ENCODE results near the gene GRWD1. TPM values are rescaled to one million over a fixed set of nuclear protein-coding genes. Genes with fewer than 3 reads are reported as not detected.

The GRWD1 gene
- total RNA-seq, 1 experiment from 2014 or later = 77.4 TPM

- Mint-ChIP-seq H3K27me3 (ENCODE audit: insufficient read depth, unreplicated experiment) (no peaks in the 10 kb centered on the region), H3K4me1 (ENCODE audit: low read depth, unreplicated experiment) (peaks cover 7% of the 10 kb centered on the region), H3K27ac (ENCODE audit: unreplicated experiment) (peak overlapping the region; percentile 29), H3K9me3 (ENCODE audit: unreplicated experiment) (no peaks in the 10 kb centered on the region), H3K36me3 (ENCODE audit: insufficient read depth, unreplicated experiment) (peaks cover 85% of the 10 kb centered on the region), H3K4me3 (ENCODE audit: unreplicated experiment) (no peak overlapping the region)
- TF ChIP-seq CTCF (IDR thresholded peaks at IDR 0.05; ENCODE audit: insufficient read depth in 1 of 2, low read depth in 1 of 2, low read length in 1 of 2, severe bottlenecking in 1 of 2, unreplicated experiment in 1 of 2) = no peak
- H3K4me1 ChIP-seq = no peaks in the 10 kb centered on the region
- ChIA-PET CTCF (no interaction called here), POLR2A (no interaction called here)
- BruUV-seq (replicated peaks) = no TSS peak
- no peaks in the 10 kb centered on the region for H3K9me3 ChIP-seq
- no peaks in the 10 kb centered on the region for H3K36me3 ChIP-seq (ENCODE audit: control insufficient read depth, insufficient read depth, low read length)
- H3K4me3 ChIP-seq (ENCODE audit: low read depth, low read length) = no peak overlapping the region
- intact Hi-C loops (cut with micrococcal nuclease; ENCODE audit: unreplicated experiment) = no loop called here
- H3K27me3 ChIP-seq (replicated peaks; ENCODE audit: control insufficient read depth, insufficient read depth, low read length) = no peaks in the 10 kb centered on the region
- DNase-seq = no peak
Measured at GRCh38 chr19:48479686-48480085, 33.9 kb downstream of the GRWD1 start.

GRCh38 chr19:48480183-48480557 is 34.4 kb downstream of the GRWD1 start:
- no peak for DNase-seq
- no peak overlapping the region for H3K4me3 ChIP-seq (ENCODE audit: low read depth, low read length)
- ChIA-PET CTCF (no interaction called here), POLR2A (no interaction called here)
- Mint-ChIP-seq H3K36me3 (ENCODE audit: insufficient read depth, unreplicated experiment) (peaks cover 80% of the 10 kb centered on the region), H3K27ac (ENCODE audit: unreplicated experiment) (peak overlapping the region; percentile 38), H3K4me3 (ENCODE audit: unreplicated experiment) (peak overlapping the region; percentile 64), H3K9me3 (ENCODE audit: unreplicated experiment) (no peaks in the 10 kb centered on the region), H3K27me3 (ENCODE audit: insufficient read depth, unreplicated experiment) (no peaks in the 10 kb centered on the region), H3K4me1 (ENCODE audit: low read depth, unreplicated experiment) (peaks cover 6% of the 10 kb centered on the region)
- no peak for TF ChIP-seq CTCF (IDR thresholded peaks at IDR 0.05; ENCODE audit: insufficient read depth in 1 of 2, low read depth in 1 of 2, low read length in 1 of 2, severe bottlenecking in 1 of 2, unreplicated experiment in 1 of 2)
- H3K4me1 ChIP-seq = no peaks in the 10 kb centered on the region
- H3K27me3 ChIP-seq (replicated peaks; ENCODE audit: control insufficient read depth, insufficient read depth, low read length) = no peaks in the 10 kb centered on the region
- no peaks in the 10 kb centered on the region for H3K9me3 ChIP-seq
- no TSS peak for BruUV-seq (replicated peaks)
- intact Hi-C loops (cut with micrococcal nuclease; ENCODE audit: unreplicated experiment) = no loop called here
- H3K36me3 ChIP-seq (ENCODE audit: control insufficient read depth, insufficient read depth, low read length) = no peaks in the 10 kb centered on the region

GRCh38 chr19:48480558-48481500 is 35.0 kb downstream of the GRWD1 start:
- intact Hi-C loops (cut with micrococcal nuclease; ENCODE audit: unreplicated experiment) = no loop called here
- no peak overlapping the region for H3K4me3 ChIP-seq (ENCODE audit: low read depth, low read length)
- POLR2A ChIA-PET = no interaction called here

More at GRCh38 chr19:48480558-48481500, 35.0 kb downstream of the GRWD1 start:
- peak overlapping the region; percentile 38 for H3K27ac Mint-ChIP-seq (ENCODE audit: unreplicated experiment)
- H3K4me1 Mint-ChIP-seq (ENCODE audit: low read depth, unreplicated experiment) = peaks cover 6% of the 10 kb centered on the region
- no peaks in the 10 kb centered on the region for H3K4me1 ChIP-seq
- H3K36me3 ChIP-seq (ENCODE audit: control insufficient read depth, insufficient read depth, low read length) = no peaks in the 10 kb centered on the region
- no peak for TF ChIP-seq CTCF (IDR thresholded peaks at IDR 0.05; ENCODE audit: insufficient read depth in 1 of 2, low read depth in 1 of 2, low read length in 1 of 2, severe bottlenecking in 1 of 2, unreplicated experiment in 1 of 2)
- DNase-seq = no peak
- H3K4me3 Mint-ChIP-seq (ENCODE audit: unreplicated experiment) = peak overlapping the region; percentile 64
- H3K9me3 Mint-ChIP-seq (ENCODE audit: unreplicated experiment) = no peaks in the 10 kb centered on the region
- no TSS peak for BruUV-seq (replicated peaks)
- no peaks in the 10 kb centered on the region for H3K27me3 Mint-ChIP-seq (ENCODE audit: insufficient read depth, unreplicated experiment)
- CTCF ChIA-PET = interaction anchor here (0.6 to 0.7 kb wide), 2 partner anchors 10 to 95 kb away, joined by 3 read pairs; no protein-coding TSS in a partner anchor
- H3K27me3 ChIP-seq (replicated peaks; ENCODE audit: control insufficient read depth, insufficient read depth, low read length) = no peaks in the 10 kb centered on the region
- peaks cover 77% of the 10 kb centered on the region for H3K36me3 Mint-ChIP-seq (ENCODE audit: insufficient read depth, unreplicated experiment)
- H3K9me3 ChIP-seq = no peaks in the 10 kb centered on the region

Data from Caco-2 (cell line).